Esophagus squamous epithelium (tissue), 4 donors: Measurements from ENCODE around the gene GRIN1.

Experiments
- POLR2A ChIP-seq, 4 donors: fragments of 450-650 bp; IDR thresholded peaks; one replicate each; pipeline ENCODE4 v1.6.1; 2017; ENCODE audit warnings: antibody characterized with exemption in 4 of 4, mild to moderate bottlenecking in 4 of 4, moderate library complexity in 3 of 4
- TF ChIP-seq, protein P1 (sequence below), 6 experiments: fragments of 450-650 bp in 4 of 6; fragments of 200-600 bp in 2 of 6; sonication (generic) in 2 of 6; IDR thresholded peaks; one replicate each; pipeline ENCODE4 v1.5.1; 2016 to 2019; ENCODE audit warnings: antibody characterized with exemption in 6 of 6, mild to moderate bottlenecking in 4 of 6, moderate library complexity in 4 of 6

DNA sequence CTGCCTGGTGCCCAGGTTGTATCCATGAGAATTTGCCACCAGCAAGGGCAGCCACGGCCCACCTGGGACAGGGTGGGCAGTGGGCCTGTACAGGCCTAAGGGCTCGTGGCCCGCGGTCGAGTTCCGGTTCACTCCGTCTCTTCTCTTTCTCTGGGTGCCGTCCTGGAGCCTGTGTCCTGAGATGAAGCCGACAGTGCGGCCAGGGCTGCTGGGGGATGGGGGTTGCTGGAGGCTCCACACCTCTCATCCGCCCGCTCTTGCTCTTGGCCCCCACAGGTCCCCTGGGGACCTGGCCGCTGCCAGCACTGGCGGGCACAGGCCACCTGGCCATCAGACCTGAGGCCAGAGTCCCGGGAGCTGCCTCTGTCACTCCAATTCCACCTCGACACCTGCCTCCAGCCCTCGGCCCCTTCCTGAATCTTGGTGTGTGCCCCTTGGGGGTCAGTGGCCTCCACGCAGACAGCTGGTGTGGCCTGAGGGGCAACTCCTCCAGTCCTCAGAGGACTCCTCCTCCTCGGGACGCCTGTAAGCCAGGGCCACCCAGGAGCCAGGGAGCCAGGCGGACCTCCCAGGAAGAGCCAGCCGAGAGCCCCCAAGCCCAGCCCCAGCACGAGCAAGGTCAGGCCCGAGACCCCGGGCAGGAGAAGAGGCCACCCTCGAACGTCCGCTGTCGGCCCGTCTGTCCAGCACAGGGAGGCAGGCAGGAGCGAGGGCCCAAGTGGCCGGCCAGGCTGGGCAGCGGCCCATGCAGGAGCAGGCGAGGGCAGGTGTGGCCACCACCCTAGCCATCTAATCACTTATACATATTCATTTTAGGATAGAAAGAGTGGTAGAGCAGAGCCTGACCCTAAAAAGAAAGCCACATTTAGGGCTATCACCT is 25.7 kb downstream of the GRIN1 start:
- TF ChIP-seq, protein P1, sequence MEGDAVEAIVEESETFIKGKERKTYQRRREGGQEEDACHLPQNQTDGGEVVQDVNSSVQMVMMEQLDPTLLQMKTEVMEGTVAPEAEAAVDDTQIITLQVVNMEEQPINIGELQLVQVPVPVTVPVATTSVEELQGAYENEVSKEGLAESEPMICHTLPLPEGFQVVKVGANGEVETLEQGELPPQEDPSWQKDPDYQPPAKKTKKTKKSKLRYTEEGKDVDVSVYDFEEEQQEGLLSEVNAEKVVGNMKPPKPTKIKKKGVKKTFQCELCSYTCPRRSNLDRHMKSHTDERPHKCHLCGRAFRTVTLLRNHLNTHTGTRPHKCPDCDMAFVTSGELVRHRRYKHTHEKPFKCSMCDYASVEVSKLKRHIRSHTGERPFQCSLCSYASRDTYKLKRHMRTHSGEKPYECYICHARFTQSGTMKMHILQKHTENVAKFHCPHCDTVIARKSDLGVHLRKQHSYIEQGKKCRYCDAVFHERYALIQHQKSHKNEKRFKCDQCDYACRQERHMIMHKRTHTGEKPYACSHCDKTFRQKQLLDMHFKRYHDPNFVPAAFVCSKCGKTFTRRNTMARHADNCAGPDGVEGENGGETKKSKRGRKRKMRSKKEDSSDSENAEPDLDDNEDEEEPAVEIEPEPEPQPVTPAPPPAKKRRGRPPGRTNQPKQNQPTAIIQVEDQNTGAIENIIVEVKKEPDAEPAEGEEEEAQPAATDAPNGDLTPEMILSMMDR (IDR thresholded peaks at IDR 0.05) = no peak
- TF ChIP-seq POLR2A (IDR thresholded peaks at IDR 0.05) = no peak
